Bronchial epithelial cell (primary cell): ENCODE data around the gene F2RL3. TPM values are rescaled to one million over a fixed set of nuclear protein-coding genes. Genes with fewer than 3 reads are reported as not detected.
"Not testable (repeated sequence)": the region's sequence is repeated elsewhere in the genome, so short reads cannot be mapped to it uniquely, and the experiment has no call there.

ENCODE experiments used
- DNase-seq: peaks from one replicate; pipeline ENCODE4 v3.0.0-alpha.2; 2010; ENCODE audit warnings: low read depth
- FAIRE-seq: peaks from 2 replicates; lab custom pipeline; 2011; peaks lifted over from hg19 to GRCh38; lab: Jason Lieb, UNC
- H3K27me3 ChIP-seq: 2 replicates; pipeline ENCODE4 v1.5.1; 2011; ENCODE audit warnings: low read length; ENCODE audit not compliant: control insufficient read depth, insufficient read depth
- H3K36me3 ChIP-seq: 2 replicates; pipeline ENCODE4 v1.5.1; 2011; ENCODE audit warnings: low read length; ENCODE audit not compliant: control insufficient read depth, insufficient read depth
- H3K4me3 ChIP-seq: 2 replicates; pipeline ENCODE4 v1.5.1; 2011; ENCODE audit warnings: mild to moderate bottlenecking, low read depth, low read length, control low read depth
- CTCF ChIP-seq: IDR thresholded peaks from 2 replicates; pipeline ENCODE4 v1.5.1; 2011; ENCODE audit warnings: mild to moderate bottlenecking, moderate library complexity, low read length, control low read depth, inconsistent platforms; ENCODE audit not compliant: insufficient read depth, severe bottlenecking
- total RNA-seq: library from RNA; depleted of rRNA; stranded (reverse); fragments of >200 nt; gene quantifications from 2 replicates; pipeline ENCODE4 v1.2.1, GENCODE V29; 2014

F2RL3 gene
- total RNA-seq, 1 donor from 2014 or later: not detected

GRCh38 chr19:16938211-16938610, 49.4 kb downstream of the F2RL3 start:
- no peak overlapping the region for H3K4me3 ChIP-seq
- no peak for TF ChIP-seq CTCF
- H3K27me3 ChIP-seq: no peaks in the 10 kb centered on the region
- DNase-seq (no peak), FAIRE-seq (no peak)
- no peaks in the 10 kb centered on the region for H3K36me3 ChIP-seq

- H3K4me3 ChIP-seq, FAIRE-seq, H3K36me3 ChIP-seq, DNase-seq, H3K27me3 ChIP-seq: not testable (repeated sequence)
Measured at GRCh38 chr19:16940063-16940462, 51.3 kb downstream of the F2RL3 start.

GRCh38 chr19:16940626-16941025, 51.8 kb downstream of the F2RL3 start:
- Histone ChIP-seq H3K4me3 (no peak overlapping the region), H3K27me3 (no peaks in the 10 kb centered on the region), H3K36me3 (no peaks in the 10 kb centered on the region)
- no peak for DNase-seq
- no peak for TF ChIP-seq CTCF
- no peak for FAIRE-seq

Other genes starting within 250 kb of the F2RL3 start
- 68.0 and 75.3 TPM in 2 replicates for gene SMIM7, start 228.9 kb upstream of the F2RL3 start, total RNA-seq
- 4.7 and 10.0 TPM in 2 replicates for gene TMEM38A, start 227.9 kb upstream of the F2RL3 start, total RNA-seq
- gene NWD1, start 169.2 kb upstream of the F2RL3 start, total RNA-seq: under 0.01 and 0.13 TPM in 2 replicates
- gene SIN3B, start 59.6 kb upstream of the F2RL3 start, total RNA-seq: 18.4 and 28.8 TPM in 2 replicates
- gene CPAMD8, start 137.8 kb downstream of the F2RL3 start, total RNA-seq: 0.53 and 1.9 TPM in 2 replicates
- 1.3 and 1.7 TPM in 2 replicates for gene HAUS8, start 186.5 kb downstream of the F2RL3 start, total RNA-seq
- 15.5 and 21.9 TPM in 2 replicates for gene MYO9B, start 186.8 kb downstream of the F2RL3 start, total RNA-seq